Measurements from ENCODE around the gene LTBP1. TPM values are rescaled to one million over a fixed set of nuclear protein-coding genes. Genes with fewer than 3 reads are reported as not detected.

The LTBP1 gene
- total and polyA plus RNA-seq, 2 experiments from 2014 or later = 35.6 to 68.9 TPM

DNA sequence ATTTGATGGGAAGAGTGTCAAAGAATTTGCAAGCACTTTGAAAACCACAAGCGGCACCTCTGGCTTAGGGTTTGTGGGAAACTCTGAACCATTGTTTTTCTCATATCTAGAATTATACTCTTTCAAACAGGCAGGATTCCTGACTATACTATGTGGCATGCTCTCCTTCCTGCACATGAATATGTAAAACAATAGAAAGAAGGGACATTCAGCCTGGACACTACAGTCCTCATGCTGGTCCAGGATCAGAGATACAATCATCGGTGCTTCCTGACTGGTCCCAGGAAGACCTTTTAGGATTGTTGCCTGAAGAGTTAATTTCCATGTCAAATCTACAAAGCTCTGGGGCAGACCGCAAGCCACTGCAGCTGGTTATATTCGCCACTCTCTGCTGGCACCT lies 474.0 kb downstream of the LTBP1 start:
- Histone ChIP-seq H3K9me3 (ENCODE audit: low read depth) (no peaks in the 10 kb centered on the region), H3K4me1 (ENCODE audit: insufficient read depth) (no peaks in the 10 kb centered on the region), H4K20me1 (ENCODE audit: insufficient read depth, poor library complexity, severe bottlenecking) (no peaks in the 10 kb centered on the region), H3K27me3 (no peaks in the 10 kb centered on the region), H3K27ac (no peak overlapping the region), H2AFZ (no peak overlapping the region), H3K36me3 (replicated peaks; ENCODE audit: insufficient read depth, low read depth) (no peaks in the 10 kb centered on the region), H3K79me2 (no peaks in the 10 kb centered on the region), H3K9me2 (replicated peaks; ENCODE audit: insufficient read depth) (no peaks in the 10 kb centered on the region), H3K4me3 (no peak overlapping the region), H3K4me2 (no peak overlapping the region)
- DNase-seq (ENCODE audit: low spot score) = no peak
- 95% methylated on average over 4 of the region's 4 CpGs for WGBS (ENCODE audit: low lambda C conversion rate, missing lambda C conversion rate)
- TF ChIP-seq EZH2 (IDR thresholded peaks at IDR 0.05; ENCODE audit: borderline replicate concordance) (no peak), EZH2phosphoT487 (IDR thresholded peaks at IDR 0.05; ENCODE audit: low read depth, severe bottlenecking, unreplicated experiment) (no peak)
- TF ChIP-seq, protein P1, sequence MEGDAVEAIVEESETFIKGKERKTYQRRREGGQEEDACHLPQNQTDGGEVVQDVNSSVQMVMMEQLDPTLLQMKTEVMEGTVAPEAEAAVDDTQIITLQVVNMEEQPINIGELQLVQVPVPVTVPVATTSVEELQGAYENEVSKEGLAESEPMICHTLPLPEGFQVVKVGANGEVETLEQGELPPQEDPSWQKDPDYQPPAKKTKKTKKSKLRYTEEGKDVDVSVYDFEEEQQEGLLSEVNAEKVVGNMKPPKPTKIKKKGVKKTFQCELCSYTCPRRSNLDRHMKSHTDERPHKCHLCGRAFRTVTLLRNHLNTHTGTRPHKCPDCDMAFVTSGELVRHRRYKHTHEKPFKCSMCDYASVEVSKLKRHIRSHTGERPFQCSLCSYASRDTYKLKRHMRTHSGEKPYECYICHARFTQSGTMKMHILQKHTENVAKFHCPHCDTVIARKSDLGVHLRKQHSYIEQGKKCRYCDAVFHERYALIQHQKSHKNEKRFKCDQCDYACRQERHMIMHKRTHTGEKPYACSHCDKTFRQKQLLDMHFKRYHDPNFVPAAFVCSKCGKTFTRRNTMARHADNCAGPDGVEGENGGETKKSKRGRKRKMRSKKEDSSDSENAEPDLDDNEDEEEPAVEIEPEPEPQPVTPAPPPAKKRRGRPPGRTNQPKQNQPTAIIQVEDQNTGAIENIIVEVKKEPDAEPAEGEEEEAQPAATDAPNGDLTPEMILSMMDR (IDR thresholded peaks at IDR 0.05; ENCODE audit: poor library complexity) = no peak

GRCh38 chr2:33421820-33422219 lies 475.1 kb downstream of the LTBP1 start:
- Histone ChIP-seq H4K20me1 (ENCODE audit: insufficient read depth, poor library complexity, severe bottlenecking) (no peaks in the 10 kb centered on the region), H3K27me3 (no peaks in the 10 kb centered on the region), H3K4me1 (ENCODE audit: insufficient read depth) (no peaks in the 10 kb centered on the region), H3K9me2 (replicated peaks; ENCODE audit: insufficient read depth) (no peaks in the 10 kb centered on the region), H3K79me2 (no peaks in the 10 kb centered on the region), H3K9me3 (ENCODE audit: low read depth) (no peaks in the 10 kb centered on the region), H3K4me2 (no peak overlapping the region), H3K4me3 (no peak overlapping the region), H2AFZ (no peak overlapping the region), H3K36me3 (replicated peaks; ENCODE audit: insufficient read depth, low read depth) (no peaks in the 10 kb centered on the region), H3K27ac (no peak overlapping the region)
- no peak for DNase-seq (ENCODE audit: low spot score)
- TF ChIP-seq, protein P1 (IDR thresholded peaks at IDR 0.05; ENCODE audit: poor library complexity) = no peak
- TF ChIP-seq EZH2phosphoT487 (IDR thresholded peaks at IDR 0.05; ENCODE audit: low read depth, severe bottlenecking, unreplicated experiment) (no peak), EZH2 (IDR thresholded peaks at IDR 0.05; ENCODE audit: borderline replicate concordance) (no peak)
- WGBS (ENCODE audit: low lambda C conversion rate, missing lambda C conversion rate) = 47% methylated on average over 2 of the region's 2 CpGs

DNA sequence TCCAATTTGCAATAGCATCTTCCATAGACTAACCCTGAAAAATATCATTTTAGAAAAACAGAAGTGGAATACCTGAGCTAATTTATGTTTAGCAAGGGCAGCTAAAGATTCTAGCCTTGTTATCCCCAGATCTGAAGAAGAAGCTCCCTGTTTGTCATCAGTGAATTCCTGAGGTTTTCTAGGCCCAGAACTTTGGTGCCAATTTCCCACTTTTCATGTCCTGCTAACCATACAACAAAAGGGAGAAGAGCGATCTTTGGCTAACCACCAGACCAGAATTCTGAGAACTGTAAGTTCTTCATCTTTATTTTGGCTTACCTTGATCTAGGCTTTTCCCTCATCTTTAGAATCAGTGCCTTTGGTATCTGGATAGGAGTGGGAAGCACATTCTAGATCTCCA lies 478.4 kb downstream of the LTBP1 start:
- no peak overlapping the region for H2AFZ ChIP-seq
- no peaks in the 10 kb centered on the region for H3K9me2 ChIP-seq (replicated peaks; ENCODE audit: insufficient read depth)
- H3K36me3 ChIP-seq (replicated peaks; ENCODE audit: insufficient read depth, low read depth) = no peaks in the 10 kb centered on the region
- H3K9me3 ChIP-seq (ENCODE audit: low read depth) = no peaks in the 10 kb centered on the region
- no peaks in the 10 kb centered on the region for H3K27me3 ChIP-seq
- WGBS (ENCODE audit: low lambda C conversion rate, missing lambda C conversion rate) = 95% methylated on average over 1 of the region's 1 CpG
- H3K4me3 ChIP-seq = no peak overlapping the region
- H4K20me1 ChIP-seq (ENCODE audit: insufficient read depth, poor library complexity, severe bottlenecking) = no peaks in the 10 kb centered on the region
- H3K4me2 ChIP-seq = no peak overlapping the region
- TF ChIP-seq, protein P1 (IDR thresholded peaks at IDR 0.05; ENCODE audit: poor library complexity) = no peak
- TF ChIP-seq EZH2phosphoT487 (IDR thresholded peaks at IDR 0.05; ENCODE audit: low read depth, severe bottlenecking, unreplicated experiment) (no peak), EZH2 (IDR thresholded peaks at IDR 0.05; ENCODE audit: borderline replicate concordance) (no peak)
- no peak for DNase-seq (ENCODE audit: low spot score)
- no peaks in the 10 kb centered on the region for H3K4me1 ChIP-seq (ENCODE audit: insufficient read depth)
- H3K27ac ChIP-seq = no peak overlapping the region
- H3K79me2 ChIP-seq = no peaks in the 10 kb centered on the region

DNA sequence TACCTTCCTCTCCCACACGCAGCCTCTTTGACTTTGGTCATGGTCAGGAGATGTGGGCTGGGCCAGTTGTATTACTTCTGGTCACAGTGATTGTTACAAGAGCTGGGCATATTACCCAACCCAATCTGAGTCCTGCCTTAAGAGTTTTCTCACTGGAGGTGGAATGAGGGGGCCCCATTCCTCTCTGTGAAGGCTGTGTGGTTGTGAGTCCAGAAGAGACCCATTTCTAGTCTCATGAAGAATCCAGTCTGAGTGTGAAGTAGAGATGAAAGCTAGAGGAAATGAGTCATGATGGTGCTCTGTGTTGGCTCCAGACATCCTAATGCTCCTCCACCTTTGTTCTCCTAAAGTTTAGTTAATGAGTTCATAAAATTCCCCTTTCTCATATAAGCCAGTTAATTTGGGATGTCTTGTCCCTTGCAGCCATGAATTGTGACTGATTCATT lies 478.9 kb downstream of the LTBP1 start:
- Histone ChIP-seq H3K36me3 (replicated peaks; ENCODE audit: insufficient read depth, low read depth) (no peaks in the 10 kb centered on the region), H3K4me1 (ENCODE audit: insufficient read depth) (no peaks in the 10 kb centered on the region), H3K9me3 (ENCODE audit: low read depth) (no peaks in the 10 kb centered on the region), H3K79me2 (no peaks in the 10 kb centered on the region), H3K4me2 (no peak overlapping the region), H3K27ac (no peak overlapping the region), H3K9me2 (replicated peaks; ENCODE audit: insufficient read depth) (no peaks in the 10 kb centered on the region), H3K4me3 (no peak overlapping the region), H3K27me3 (no peaks in the 10 kb centered on the region), H4K20me1 (ENCODE audit: insufficient read depth, poor library complexity, severe bottlenecking) (no peaks in the 10 kb centered on the region), H2AFZ (no peak overlapping the region)
- 71% methylated on average over 1 of the region's 1 CpG for WGBS (ENCODE audit: low lambda C conversion rate, missing lambda C conversion rate)
- no peak for TF ChIP-seq EZH2phosphoT487 (IDR thresholded peaks at IDR 0.05; ENCODE audit: low read depth, severe bottlenecking, unreplicated experiment)
- TF ChIP-seq EZH2 (IDR thresholded peaks at IDR 0.05; ENCODE audit: borderline replicate concordance) = no peak
- TF ChIP-seq, protein P1 (IDR thresholded peaks at IDR 0.05; ENCODE audit: poor library complexity) = no peak
- no peak for DNase-seq (ENCODE audit: low spot score)

All from hepatocyte (in vitro differentiated cells).